Liver (tissue), 9 donors: ENCODE measurements around the gene NCOA3. TPM values are rescaled to one million over a fixed set of nuclear protein-coding genes. Genes with fewer than 3 reads are reported as not detected.

Experiments used
- DNase-seq: peaks from one replicate; pipeline ENCODE4 v3.0.0-alpha.2; 2017; ENCODE audit warnings: low spot score
- H3K27ac ChIP-seq, 2 donors: one replicate each; pipeline ENCODE4 v1.7.0; 2013; ENCODE audit warnings: inconsistent platforms in 2 of 2, low read length in 2 of 2, control low read depth in 1 of 2, low read depth in 1 of 2, mild to moderate bottlenecking in 1 of 2
- H3K27me3 ChIP-seq, 4 donors: one replicate each; pipeline versions ENCODE4 v1.6.1 to v1.7.0; 2013; ENCODE audit warnings: low read length in 3 of 4, inconsistent platforms in 1 of 4, mild to moderate bottlenecking in 1 of 4, moderate library complexity in 1 of 4; ENCODE audit not compliant: control insufficient read depth in 4 of 4, insufficient read depth in 4 of 4
- H3K36me3 ChIP-seq, 4 donors: one replicate each; pipeline versions ENCODE4 v1.6.1 to v1.7.0; 2013; ENCODE audit warnings: low read length in 3 of 4, mild to moderate bottlenecking in 3 of 4, low read depth in 1 of 4, moderate library complexity in 1 of 4; ENCODE audit not compliant: control insufficient read depth in 4 of 4, insufficient read depth in 3 of 4
- H3K4me1 ChIP-seq, 4 donors: one replicate each; pipeline versions ENCODE4 v1.6.1 to v1.7.0; 2013; ENCODE audit warnings: low read length in 3 of 4, mild to moderate bottlenecking in 3 of 4, moderate library complexity in 1 of 4; ENCODE audit not compliant: control insufficient read depth in 4 of 4, insufficient read depth in 4 of 4
- H3K4me3 ChIP-seq, 3 donors: one replicate each; pipeline versions ENCODE4 v1.6.1 to v1.7.0; 2013; ENCODE audit warnings: low read length in 3 of 3, control low read depth in 1 of 3, low read depth in 1 of 3, mild to moderate bottlenecking in 1 of 3
- H3K9ac ChIP-seq, 2 donors: one replicate each; pipeline ENCODE4 v1.7.0; 2013; ENCODE audit warnings: low read length in 2 of 2, mild to moderate bottlenecking in 2 of 2, moderate library complexity in 2 of 2, control low read depth in 1 of 2, low read depth in 1 of 2
- H3K9me3 ChIP-seq, 4 donors: one replicate each; pipeline versions ENCODE4 v1.6.1 to v1.7.0; 2013; ENCODE audit warnings: low read length in 3 of 4; ENCODE audit not compliant: control insufficient read depth in 4 of 4
- FOXA1 ChIP-seq: IDR thresholded peaks from 2 replicates; pipeline ENCODE4 v1.6.1; 2016; ENCODE audit warnings: antibody characterized with exemption
- FOXA2 ChIP-seq: IDR thresholded peaks from 2 replicates; pipeline ENCODE4 v1.6.1; 2016; ENCODE audit warnings: antibody characterized with exemption
- GABPA ChIP-seq, 2 donors: IDR thresholded peaks in 1 of 2; conservative IDR thresholded peaks in 1 of 2; 2 replicates each; pipeline ENCODE4 v1.6.1; 2016; ENCODE audit warnings: antibody characterized with exemption in 2 of 2, mild to moderate bottlenecking in 1 of 2, moderate library complexity in 1 of 2
- HNF4A ChIP-seq, 2 donors: conservative IDR thresholded peaks; 2 replicates each; pipeline ENCODE4 v1.6.1; 2016; ENCODE audit warnings: antibody characterized with exemption in 2 of 2, mild to moderate bottlenecking in 2 of 2
- HNF4G ChIP-seq: IDR thresholded peaks from 2 replicates; pipeline ENCODE4 v1.6.1; 2016; ENCODE audit warnings: antibody characterized with exemption
- JUND ChIP-seq, 2 donors: IDR thresholded peaks; 2 replicates each; pipeline ENCODE4 v1.6.1; 2016; ENCODE audit warnings: antibody characterized with exemption in 2 of 2
- NR2F2 ChIP-seq: IDR thresholded peaks from 2 replicates; pipeline ENCODE4 v1.6.1; 2016; ENCODE audit warnings: antibody characterized with exemption
- RAD21 ChIP-seq, 2 donors: IDR thresholded peaks; 2 replicates each; pipeline ENCODE4 v1.6.1; 2016; ENCODE audit warnings: antibody characterized with exemption in 2 of 2, mild to moderate bottlenecking in 2 of 2
- RXRA ChIP-seq, 2 donors: IDR thresholded peaks; 2 replicates each; pipeline ENCODE4 v1.6.1; 2017 to 2018; ENCODE audit warnings: antibody characterized with exemption in 2 of 2, mild to moderate bottlenecking in 1 of 2
- SP1 ChIP-seq: IDR thresholded peaks from 2 replicates; pipeline ENCODE4 v1.6.1; 2018; ENCODE audit warnings: antibody characterized with exemption, mild to moderate bottlenecking
- TAF1 ChIP-seq: conservative IDR thresholded peaks from 2 replicates; pipeline ENCODE4 v1.6.1; 2016; ENCODE audit warnings: antibody characterized with exemption, mild to moderate bottlenecking
- YY1 ChIP-seq: IDR thresholded peaks from 2 replicates; pipeline ENCODE4 v1.6.1; 2016; ENCODE audit warnings: antibody characterized with exemption, mild to moderate bottlenecking
- WGBS: extraction: QIAGEN DNeasy Blood & Tissue Kit; methylation state at CpG from one replicate; pipeline ENCODE4 v1.1.7; 2013; 5-methylcytosine and 5-hydroxymethylcytosine counted together
- polyA plus RNA-seq, 2 donors: library from polyadenylated mRNA; stranded (reverse) in 1 of 2; unstranded in 1 of 2; fragments of 200-250 nt in 1 of 2; fragments of >200 nt in 1 of 2; fragmentation: Nextera tagmentation in 1 of 2; extraction: Ambion mirVana in 1 of 2; gene quantifications; one replicate each; pipeline versions ENCODE4 v1.2.1 to v1.2.3, GENCODE V29; 2013 to 2015
- total RNA-seq, 2 donors: library from RNA; depleted of rRNA; stranded (reverse); fragments of >200 nt; gene quantifications; one replicate each; pipeline ENCODE4 v1.2.3, GENCODE V29; 2014
- TF ChIP-seq, protein P1 (sequence below): IDR thresholded peaks from 2 replicates; pipeline ENCODE4 v1.6.1; 2016; ENCODE audit warnings: antibody characterized with exemption
- TF ChIP-seq, protein P2 (sequence below): fragments of 150-350 bp; IDR thresholded peaks from 2 replicates; pipeline ENCODE4 v1.5.1; 2017; ENCODE audit warnings: improper control_type of control experiment, low read depth, low read length; ENCODE audit not compliant: missing input control
- TF ChIP-seq, protein P3 (sequence below): IDR thresholded peaks from 2 replicates; pipeline ENCODE4 v1.6.1; 2016; ENCODE audit warnings: antibody characterized with exemption
- TF ChIP-seq, protein P4 (sequence below): IDR thresholded peaks from 2 replicates; pipeline ENCODE4 v1.6.1; 2016; ENCODE audit warnings: antibody characterized with exemption, mild to moderate bottlenecking
- TF ChIP-seq, protein P5 (sequence below): IDR thresholded peaks from 2 replicates; pipeline ENCODE4 v1.6.1; 2016; ENCODE audit warnings: antibody characterized with exemption
- donor health status: healthy.
- donor health status: healthy.
- donor health status: healthy.
- donor health status: healthy.
- donor health status: healthy.

The NCOA3 gene
- total and polyA plus RNA-seq, 4 donors: 3.8 to 18.2 (median 8.9) TPM

DNA sequence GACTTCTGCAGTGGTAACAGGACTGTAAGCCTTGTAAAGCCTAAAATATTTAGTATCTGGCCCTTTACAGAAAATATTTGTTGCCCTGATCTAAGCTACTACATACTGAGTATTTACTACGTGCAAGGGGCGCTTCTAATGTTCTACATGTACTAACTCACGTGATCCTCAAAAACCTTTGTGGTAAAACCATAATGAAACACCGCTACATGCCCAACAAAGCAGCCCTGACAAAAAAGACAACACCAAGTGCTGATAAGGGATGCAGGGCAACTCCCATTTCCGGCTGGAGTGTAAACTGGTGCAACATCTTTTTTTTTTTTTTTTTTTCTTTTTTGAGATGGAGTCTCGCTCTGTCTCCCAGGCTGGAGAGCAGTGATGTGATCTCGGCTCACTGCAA is 198.6 kb downstream of the NCOA3 start:
- TF ChIP-seq SP1 (no peak), FOXA1 (no peak), GABPA (IDR thresholded peaks at IDR 0.05 in 1 of 2, conservative IDR thresholded peaks at IDR 0.05 in 1 of 2) (no peak), TAF1 (no peak), RAD21 (IDR thresholded peaks at IDR 0.05) (no peak), YY1 (no peak)
- TF ChIP-seq, protein P1, sequence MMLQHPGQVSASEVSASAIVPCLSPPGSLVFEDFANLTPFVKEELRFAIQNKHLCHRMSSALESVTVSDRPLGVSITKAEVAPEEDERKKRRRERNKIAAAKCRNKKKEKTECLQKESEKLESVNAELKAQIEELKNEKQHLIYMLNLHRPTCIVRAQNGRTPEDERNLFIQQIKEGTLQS: no peak
- H3K36me3 ChIP-seq: peaks cover 0 to 2% (median 0%) of the 10 kb centered on the region in 4 donors
- no peak for DNase-seq

DNA sequence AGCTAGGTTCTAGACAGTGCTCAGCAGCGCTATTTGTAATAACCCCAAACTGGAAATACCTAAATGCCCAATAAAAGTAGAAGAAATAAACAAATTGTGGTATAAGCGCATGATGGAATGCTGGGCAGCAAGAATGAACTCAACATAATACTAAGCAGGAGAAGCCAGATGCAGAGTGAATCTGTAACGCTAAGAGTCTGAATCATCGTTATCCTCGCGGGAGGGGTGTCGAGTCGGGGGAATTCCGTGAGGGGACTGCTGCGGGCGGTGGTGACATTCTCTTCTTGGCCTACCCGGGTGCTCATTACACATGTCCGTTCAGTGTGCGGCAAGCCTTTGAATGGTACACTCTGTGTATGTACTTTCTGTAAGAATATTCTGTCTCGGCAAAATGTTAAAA is 199.9 kb downstream of the NCOA3 start:
- H3K9me3 ChIP-seq: no peaks in the 10 kb centered on the region
- H3K27ac ChIP-seq: no peak overlapping the region
- DNase-seq: no peak
- TF ChIP-seq, protein P2, sequence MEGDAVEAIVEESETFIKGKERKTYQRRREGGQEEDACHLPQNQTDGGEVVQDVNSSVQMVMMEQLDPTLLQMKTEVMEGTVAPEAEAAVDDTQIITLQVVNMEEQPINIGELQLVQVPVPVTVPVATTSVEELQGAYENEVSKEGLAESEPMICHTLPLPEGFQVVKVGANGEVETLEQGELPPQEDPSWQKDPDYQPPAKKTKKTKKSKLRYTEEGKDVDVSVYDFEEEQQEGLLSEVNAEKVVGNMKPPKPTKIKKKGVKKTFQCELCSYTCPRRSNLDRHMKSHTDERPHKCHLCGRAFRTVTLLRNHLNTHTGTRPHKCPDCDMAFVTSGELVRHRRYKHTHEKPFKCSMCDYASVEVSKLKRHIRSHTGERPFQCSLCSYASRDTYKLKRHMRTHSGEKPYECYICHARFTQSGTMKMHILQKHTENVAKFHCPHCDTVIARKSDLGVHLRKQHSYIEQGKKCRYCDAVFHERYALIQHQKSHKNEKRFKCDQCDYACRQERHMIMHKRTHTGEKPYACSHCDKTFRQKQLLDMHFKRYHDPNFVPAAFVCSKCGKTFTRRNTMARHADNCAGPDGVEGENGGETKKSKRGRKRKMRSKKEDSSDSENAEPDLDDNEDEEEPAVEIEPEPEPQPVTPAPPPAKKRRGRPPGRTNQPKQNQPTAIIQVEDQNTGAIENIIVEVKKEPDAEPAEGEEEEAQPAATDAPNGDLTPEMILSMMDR: no peak
- TF ChIP-seq, protein P3, sequence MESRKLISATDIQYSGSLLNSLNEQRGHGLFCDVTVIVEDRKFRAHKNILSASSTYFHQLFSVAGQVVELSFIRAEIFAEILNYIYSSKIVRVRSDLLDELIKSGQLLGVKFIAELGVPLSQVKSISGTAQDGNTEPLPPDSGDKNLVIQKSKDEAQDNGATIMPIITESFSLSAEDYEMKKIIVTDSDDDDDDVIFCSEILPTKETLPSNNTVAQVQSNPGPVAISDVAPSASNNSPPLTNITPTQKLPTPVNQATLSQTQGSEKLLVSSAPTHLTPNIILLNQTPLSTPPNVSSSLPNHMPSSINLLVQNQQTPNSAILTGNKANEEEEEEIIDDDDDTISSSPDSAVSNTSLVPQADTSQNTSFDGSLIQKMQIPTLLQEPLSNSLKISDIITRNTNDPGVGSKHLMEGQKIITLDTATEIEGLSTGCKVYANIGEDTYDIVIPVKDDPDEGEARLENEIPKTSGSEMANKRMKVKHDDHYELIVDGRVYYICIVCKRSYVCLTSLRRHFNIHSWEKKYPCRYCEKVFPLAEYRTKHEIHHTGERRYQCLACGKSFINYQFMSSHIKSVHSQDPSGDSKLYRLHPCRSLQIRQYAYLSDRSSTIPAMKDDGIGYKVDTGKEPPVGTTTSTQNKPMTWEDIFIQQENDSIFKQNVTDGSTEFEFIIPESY: no peak
- no peak for TF ChIP-seq FOXA2
- no peak for TF ChIP-seq NR2F2
- H3K4me1 ChIP-seq: no peaks in the 10 kb centered on the region
- peaks cover 0 to 2% (median 0%) of the 10 kb centered on the region in 4 donors for H3K36me3 ChIP-seq
- H3K4me3 ChIP-seq: no peak overlapping the region
- no peaks in the 10 kb centered on the region for H3K27me3 ChIP-seq
- 96% methylated on average over 15 of the region's 15 CpGs for WGBS
- no peak overlapping the region for H3K9ac ChIP-seq

More for the DNA sequence above, 198.6 kb downstream of the NCOA3 start:
- H3K4me3 ChIP-seq: no peak overlapping the region
- 95% methylated on average over 7 of the region's 7 CpGs for WGBS
- no peaks in the 10 kb centered on the region for H3K27me3 ChIP-seq
- no peaks in the 10 kb centered on the region for H3K9me3 ChIP-seq
- no peaks in the 10 kb centered on the region for H3K4me1 ChIP-seq
- no peak overlapping the region for H3K9ac ChIP-seq
- H3K27ac ChIP-seq: no peak overlapping the region

DNA sequence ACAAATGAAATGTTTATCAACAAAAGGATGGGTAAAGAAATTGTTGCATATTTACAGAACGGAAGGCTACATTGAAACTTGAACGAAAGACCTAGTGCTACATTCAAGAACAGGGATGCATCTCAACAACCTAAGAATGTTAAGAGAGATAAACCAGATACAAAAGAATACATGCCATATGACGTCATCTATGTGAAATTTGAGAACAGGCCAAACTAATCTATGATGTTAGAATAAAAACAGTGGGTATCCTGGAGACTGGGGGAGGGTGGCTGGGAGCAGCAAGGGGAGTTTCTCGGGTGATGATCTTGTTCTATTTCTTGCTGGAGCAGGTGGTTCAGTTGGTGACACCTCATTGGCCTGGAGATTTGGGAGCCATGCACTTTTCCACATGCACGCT is 202.1 kb downstream of the NCOA3 start:
- Histone ChIP-seq H3K36me3 (no peaks in the 10 kb centered on the region), H3K27ac (no peak overlapping the region), H3K9me3 (no peaks in the 10 kb centered on the region), H3K4me1 (no peaks in the 10 kb centered on the region), H3K4me3 (no peak overlapping the region), H3K9ac (no peak overlapping the region), H3K27me3 (no peaks in the 10 kb centered on the region)
- 84% methylated on average over 5 of the region's 5 CpGs for WGBS
- DNase-seq: no peak
- TF ChIP-seq FOXA1: no peak
- TF ChIP-seq, protein P4, sequence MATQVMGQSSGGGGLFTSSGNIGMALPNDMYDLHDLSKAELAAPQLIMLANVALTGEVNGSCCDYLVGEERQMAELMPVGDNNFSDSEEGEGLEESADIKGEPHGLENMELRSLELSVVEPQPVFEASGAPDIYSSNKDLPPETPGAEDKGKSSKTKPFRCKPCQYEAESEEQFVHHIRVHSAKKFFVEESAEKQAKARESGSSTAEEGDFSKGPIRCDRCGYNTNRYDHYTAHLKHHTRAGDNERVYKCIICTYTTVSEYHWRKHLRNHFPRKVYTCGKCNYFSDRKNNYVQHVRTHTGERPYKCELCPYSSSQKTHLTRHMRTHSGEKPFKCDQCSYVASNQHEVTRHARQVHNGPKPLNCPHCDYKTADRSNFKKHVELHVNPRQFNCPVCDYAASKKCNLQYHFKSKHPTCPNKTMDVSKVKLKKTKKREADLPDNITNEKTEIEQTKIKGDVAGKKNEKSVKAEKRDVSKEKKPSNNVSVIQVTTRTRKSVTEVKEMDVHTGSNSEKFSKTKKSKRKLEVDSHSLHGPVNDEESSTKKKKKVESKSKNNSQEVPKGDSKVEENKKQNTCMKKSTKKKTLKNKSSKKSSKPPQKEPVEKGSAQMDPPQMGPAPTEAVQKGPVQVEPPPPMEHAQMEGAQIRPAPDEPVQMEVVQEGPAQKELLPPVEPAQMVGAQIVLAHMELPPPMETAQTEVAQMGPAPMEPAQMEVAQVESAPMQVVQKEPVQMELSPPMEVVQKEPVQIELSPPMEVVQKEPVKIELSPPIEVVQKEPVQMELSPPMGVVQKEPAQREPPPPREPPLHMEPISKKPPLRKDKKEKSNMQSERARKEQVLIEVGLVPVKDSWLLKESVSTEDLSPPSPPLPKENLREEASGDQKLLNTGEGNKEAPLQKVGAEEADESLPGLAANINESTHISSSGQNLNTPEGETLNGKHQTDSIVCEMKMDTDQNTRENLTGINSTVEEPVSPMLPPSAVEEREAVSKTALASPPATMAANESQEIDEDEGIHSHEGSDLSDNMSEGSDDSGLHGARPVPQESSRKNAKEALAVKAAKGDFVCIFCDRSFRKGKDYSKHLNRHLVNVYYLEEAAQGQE: no peak
- TF ChIP-seq, protein P3: no peak
- no peak for TF ChIP-seq JUND (IDR thresholded peaks at IDR 0.05)
- TF ChIP-seq YY1: no peak
- no peak for TF ChIP-seq NR2F2
- TF ChIP-seq, protein P5, sequence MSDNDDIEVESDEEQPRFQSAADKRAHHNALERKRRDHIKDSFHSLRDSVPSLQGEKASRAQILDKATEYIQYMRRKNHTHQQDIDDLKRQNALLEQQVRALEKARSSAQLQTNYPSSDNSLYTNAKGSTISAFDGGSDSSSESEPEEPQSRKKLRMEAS: no peak
- no peak for TF ChIP-seq GABPA (IDR thresholded peaks at IDR 0.05 in 1 of 2, conservative IDR thresholded peaks at IDR 0.05 in 1 of 2)
- TF ChIP-seq HNF4G: no peak
- no peak for TF ChIP-seq TAF1
- TF ChIP-seq RXRA (IDR thresholded peaks at IDR 0.05): no peak
- TF ChIP-seq RAD21 (IDR thresholded peaks at IDR 0.05): no peak
- no peak for TF ChIP-seq HNF4A (conservative IDR thresholded peaks at IDR 0.05)
- TF ChIP-seq, protein P1: no peak
